GM21723 (cell line): Measurements from ENCODE around the gene ADAT3.
"Not testable (repeated sequence)": the region's sequence is repeated elsewhere in the genome, so short reads cannot be mapped to it uniquely, and the experiment has no call there.

Experiments used
- ATAC-seq: cut with Tn5 transposase; IDR thresholded peaks from one replicate; pipeline ENCODE4 v1.9.1; 2021; ENCODE audit warnings: mild to moderate bottlenecking, moderate library complexity; ENCODE audit not compliant: unreplicated experiment

ADAT3 gene

GRCh38 chr19:1882786-1883692, 22.2 kb upstream of the ADAT3 start:
- ATAC-seq = no peak

GRCh38 chr19:1883784-1884183, 21.4 kb upstream of the ADAT3 start:
- no peak for ATAC-seq

GRCh38 chr19:1884291-1884718, 20.9 kb upstream of the ADAT3 start:
- no peak for ATAC-seq

GRCh38 chr19:1884719-1885334, 20.4 kb upstream of the ADAT3 start:
- peak; percentile 20 for ATAC-seq

GRCh38 chr19:1885398-1886119, 19.6 kb upstream of the ADAT3 start, which contains the start of gene ABHD17A:
Gene ABHD17A, minus strand, starts transcription at chr19:1885496. Its CDS starts 3,930 bp downstream, at chr19:1881566.
- ATAC-seq = peak; percentile 69

GRCh38 chr19:1886360-1886759, 18.8 kb upstream of the ADAT3 start:
- ATAC-seq = not testable (repeated sequence)

- no peak for ATAC-seq
These were observed 16.8 kb upstream of the ADAT3 start for GRCh38 chr19:1888385-1888784.

GRCh38 chr19:1889907-1890306, 15.3 kb upstream of the ADAT3 start:
- no peak for ATAC-seq

- no peak for ATAC-seq
These were observed 11.4 kb upstream of the ADAT3 start for GRCh38 chr19:1893791-1894190.

- no peak for ATAC-seq
These were observed 8.7 kb upstream of the ADAT3 start for GRCh38 chr19:1896508-1896907.

- ATAC-seq = no peak
These were observed 3.2 kb upstream of the ADAT3 start for GRCh38 chr19:1901940-1902404.

GRCh38 chr19:1902923-1903322, 2.3 kb upstream of the ADAT3 start:
- no peak for ATAC-seq

- no peak for ATAC-seq
These were observed 414 bp upstream of the ADAT3 start for GRCh38 chr19:1904860-1905109.

- ATAC-seq = no peak
These were observed 720 bp downstream of the ADAT3 start for GRCh38 chr19:1905863-1906375.

- ATAC-seq = no peak
These were observed 1.9 kb downstream of the ADAT3 start for GRCh38 chr19:1906985-1907562.

- ATAC-seq = no peak
These were observed 2.6 kb downstream of the ADAT3 start for GRCh38 chr19:1907563-1908363.

- ATAC-seq = no peak
These were observed 3.1 kb downstream of the ADAT3 start for GRCh38 chr19:1908364-1908678.

- no peak for ATAC-seq
These were observed 4.5 kb downstream of the ADAT3 start for GRCh38 chr19:1909761-1910080.

- ATAC-seq = no peak
These were observed 5.0 kb downstream of the ADAT3 start for GRCh38 chr19:1910177-1910576.

GRCh38 chr19:1911098-1911497, 5.9 kb downstream of the ADAT3 start:
- no peak for ATAC-seq

- ATAC-seq = no peak
These were observed 6.8 kb downstream of the ADAT3 start for GRCh38 chr19:1911995-1912394.
